ENCODE measurements around the gene NSD1. TPM values are rescaled to one million over a fixed set of nuclear protein-coding genes. Genes with fewer than 3 reads are reported as not detected.

NSD1 gene
- total and polyA plus RNA-seq, 10 of the 15 experiments (the other 5 are each of a cell fraction or from before 2014, with no cell fraction given) = 7.0 to 57.9 (median 30.4) TPM

- Histone ChIP-seq H3K36me3 (ENCODE audit: control insufficient read depth in 2 of 2, insufficient read depth in 2 of 2, low read length in 1 of 2) (no peaks in the 10 kb centered on the region), H3K4me2 (ENCODE audit: control insufficient read depth, insufficient read depth) (no peak overlapping the region), H3K4me3 (no peak overlapping the region), H4K20me1 (ENCODE audit: control insufficient read depth, insufficient read depth) (no peaks in the 10 kb centered on the region), H2AFZ (ENCODE audit: control insufficient read depth, low read depth, low read length) (no peak overlapping the region), H3K9ac (ENCODE audit: control insufficient read depth, insufficient read depth, low read length) (no peak overlapping the region), H3K27me3 (replicated peaks in 1 of 2; ENCODE audit: control insufficient read depth in 2 of 2, insufficient read depth in 2 of 2, low read length in 1 of 2) (no peaks in the 10 kb centered on the region), H3K27ac (ENCODE audit: control insufficient read depth, insufficient read depth) (no peak overlapping the region), H3K4me1 (ENCODE audit: control insufficient read depth, insufficient read depth, low read length) (no peaks in the 10 kb centered on the region), H3K9me3 (replicated peaks; ENCODE audit: control insufficient read depth, insufficient read depth, low read length) (no peaks in the 10 kb centered on the region), H3K79me2 (ENCODE audit: control insufficient read depth, insufficient read depth, low read length) (no peaks in the 10 kb centered on the region)
- TF ChIP-seq, protein P1, sequence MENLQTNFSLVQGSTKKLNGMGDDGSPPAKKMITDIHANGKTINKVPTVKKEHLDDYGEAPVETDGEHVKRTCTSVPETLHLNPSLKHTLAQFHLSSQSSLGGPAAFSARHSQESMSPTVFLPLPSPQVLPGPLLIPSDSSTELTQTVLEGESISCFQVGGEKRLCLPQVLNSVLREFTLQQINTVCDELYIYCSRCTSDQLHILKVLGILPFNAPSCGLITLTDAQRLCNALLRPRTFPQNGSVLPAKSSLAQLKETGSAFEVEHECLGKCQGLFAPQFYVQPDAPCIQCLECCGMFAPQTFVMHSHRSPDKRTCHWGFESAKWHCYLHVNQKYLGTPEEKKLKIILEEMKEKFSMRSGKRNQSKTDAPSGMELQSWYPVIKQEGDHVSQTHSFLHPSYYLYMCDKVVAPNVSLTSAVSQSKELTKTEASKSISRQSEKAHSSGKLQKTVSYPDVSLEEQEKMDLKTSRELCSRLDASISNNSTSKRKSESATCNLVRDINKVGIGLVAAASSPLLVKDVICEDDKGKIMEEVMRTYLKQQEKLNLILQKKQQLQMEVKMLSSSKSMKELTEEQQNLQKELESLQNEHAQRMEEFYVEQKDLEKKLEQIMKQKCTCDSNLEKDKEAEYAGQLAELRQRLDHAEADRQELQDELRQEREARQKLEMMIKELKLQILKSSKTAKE (IDR thresholded peaks at IDR 0.05; ENCODE audit: low read depth, poor library complexity, severe bottlenecking) = no peak
- TF ChIP-seq SPI1 (IDR thresholded peaks at IDR 0.05; ENCODE audit: borderline replicate concordance, insufficient read depth, low read depth, low read length) (no peak), JUND (IDR thresholded peaks at IDR 0.05; ENCODE audit: low read depth, low read length) (no peak), FOXK2 (IDR thresholded peaks at IDR 0.05) (no peak), BCL3 (IDR thresholded peaks at IDR 0.05; ENCODE audit: borderline replicate concordance, insufficient read depth, low read depth, low read length, poor library complexity, severe bottlenecking) (no peak), MEF2A (IDR thresholded peaks at IDR 0.05; ENCODE audit: insufficient read depth, low read depth, low read length) (no peak), SP1 (IDR thresholded peaks at IDR 0.05; ENCODE audit: low read depth, low read length) (no peak), ZNF207 (IDR thresholded peaks at IDR 0.05; ENCODE audit: borderline replicate concordance) (no peak), HDAC6 (IDR thresholded peaks at IDR 0.05; ENCODE audit: unreplicated experiment) (no peak), ASH2L (IDR thresholded peaks at IDR 0.05; ENCODE audit: borderline replicate concordance, low read depth) (no peak), KAT2A (conservative IDR thresholded peaks at IDR 0.05; ENCODE audit: control insufficient read depth, low read depth, low read length) (no peak), TAF1 (IDR thresholded peaks at IDR 0.05; ENCODE audit: borderline replicate concordance, low read depth, low read length) (no peak), MXI1 (IDR thresholded peaks at IDR 0.05; ENCODE audit: low read depth, low read length) (no peak), EP300 (IDR thresholded peaks at IDR 0.05; ENCODE audit: borderline replicate concordance in 1 of 2, control insufficient read depth in 1 of 2, low read depth in 2 of 2, low read length in 2 of 2) (no peak), FOS (IDR thresholded peaks at IDR 0.05; ENCODE audit: borderline replicate concordance, extremely low read depth, insufficient read length) (no peak), EGR1 (IDR thresholded peaks at IDR 0.05; ENCODE audit: borderline replicate concordance in 1 of 2, low read depth in 2 of 2, low read length in 2 of 2) (no peak)
- TF ChIP-seq, protein P2, sequence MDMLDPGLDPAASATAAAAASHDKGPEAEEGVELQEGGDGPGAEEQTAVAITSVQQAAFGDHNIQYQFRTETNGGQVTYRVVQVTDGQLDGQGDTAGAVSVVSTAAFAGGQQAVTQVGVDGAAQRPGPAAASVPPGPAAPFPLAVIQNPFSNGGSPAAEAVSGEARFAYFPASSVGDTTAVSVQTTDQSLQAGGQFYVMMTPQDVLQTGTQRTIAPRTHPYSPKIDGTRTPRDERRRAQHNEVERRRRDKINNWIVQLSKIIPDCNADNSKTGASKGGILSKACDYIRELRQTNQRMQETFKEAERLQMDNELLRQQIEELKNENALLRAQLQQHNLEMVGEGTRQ (IDR thresholded peaks at IDR 0.05; ENCODE audit: borderline replicate concordance, low read depth, low read length) = no peak
- BruUV-seq (replicated peaks) = no TSS peak
- FAIRE-seq = no peak
- no peak for DNase-seq (ENCODE audit: low read depth, low spot score)
- 79% methylated on average over 24 of the region's 24 CpGs for WGBS (ENCODE audit: insufficient coverage, insufficient replicate concordance, low lambda C conversion rate, missing lambda C conversion rate)
- POLR2A ChIA-PET = no interaction called here
- intact Hi-C loops (cut with micrococcal nuclease; ENCODE audit: unreplicated experiment) (no loop called here), in situ Hi-C loops (cut with MboI) (no loop called here)
- CTCF ChIA-PET = interaction anchor here (1.2 to 1.4 kb wide), 2 partner anchors 8 to 34 kb away, joined by 3 to 4 read pairs; no protein-coding TSS in a partner anchor
- SMC1A ChIA-PET (ENCODE audit: uncharacterized antibody, unreplicated experiment) = interaction anchor here (1.5 kb wide), 1 partner anchor 19 kb away, joined by 3 read pairs; the partner anchor contains the start of gene FGFR4
- ATAC-seq = no peak
- RAD21 ChIA-PET (ENCODE audit: unreplicated experiment) = no interaction called here
Measured at GRCh38 chr5:177105691-177106476, 27.7 kb upstream of the NSD1 start.
